Activated CD4-positive, alpha-beta memory T cell treated with anti-CD3 and anti-CD28 coated beads, Interleukin-2, amount 10 ng/mL, durations not matched to agents 7 days and 5 days (primary cell): ENCODE measurements around the gene HOXD10. TPM values are rescaled to one million over a fixed set of nuclear protein-coding genes. Genes with fewer than 3 reads are reported as not detected.

Source experiments
- CTCF ChIA-PET: fragments of 350-600 bp; sonication (Branson Sonifier 250); formaldehyde crosslinking; loops from one replicate; lab custom pipeline; 2021; ENCODE audit warnings: antibody characterized with exemption, inconsistent platforms; lab: Charles Lee
- POLR2A ChIA-PET: fragments of 350-600 bp; sonication (Branson Sonifier 250); formaldehyde crosslinking; loops from one replicate; lab custom pipeline; 2021; ENCODE audit warnings: antibody characterized with exemption; lab: Charles Lee
- DNase-seq: peaks from one replicate; pipeline ENCODE4 v3.0.0-alpha.2; 2020
- H3K27ac Mint-ChIP-seq: one replicate; pipeline ENCODE4 v1.8.0; 2021; ENCODE audit warnings: mild to moderate bottlenecking, mixed read lengths
- H3K27me3 Mint-ChIP-seq: one replicate; pipeline ENCODE4 v1.8.0; 2021; ENCODE audit warnings: mixed read lengths
- H3K36me3 Mint-ChIP-seq: one replicate; pipeline ENCODE4 v1.8.0; 2021; ENCODE audit warnings: low read depth, mixed read lengths
- H3K4me1 Mint-ChIP-seq: one replicate; pipeline ENCODE4 v1.8.0; 2021; ENCODE audit warnings: mixed read lengths
- H3K4me3 Mint-ChIP-seq: one replicate; pipeline ENCODE4 v1.8.0; 2021; ENCODE audit warnings: mild to moderate bottlenecking, mixed read lengths
- H3K9me3 Mint-ChIP-seq: one replicate; pipeline ENCODE4 v1.8.0; 2021; ENCODE audit warnings: mixed read lengths
- total RNA-seq, 2 experiments: library from RNA; stranded (reverse); gene quantifications; one replicate each; pipeline ENCODE4 v1.2.3, GENCODE V29; 2021

HOXD10 gene
- total RNA-seq, 2 experiments from 2014 or later = not detected

DNA sequence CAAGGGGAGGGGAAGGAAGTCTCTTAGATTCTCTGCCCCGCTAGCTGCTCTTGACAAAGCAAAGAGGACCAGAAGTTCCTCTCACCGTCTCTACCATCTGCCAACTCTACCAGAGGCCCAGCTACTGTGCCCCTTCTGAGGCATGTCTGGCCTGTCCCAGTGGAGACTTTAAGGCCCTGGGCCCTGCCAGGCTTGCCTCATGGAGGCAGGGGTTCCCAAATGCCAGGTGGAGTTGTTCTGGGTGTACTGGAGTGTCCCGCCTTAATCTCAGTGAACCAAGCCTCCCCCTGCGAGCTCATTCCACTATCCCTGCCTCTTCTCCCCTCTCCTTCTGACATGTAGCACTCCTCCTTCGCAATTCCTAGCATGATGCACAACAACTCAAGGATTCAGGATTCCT lies 14.7 kb upstream of the HOXD10 start:
- no peak for DNase-seq
- Mint-ChIP-seq H3K27me3 (peaks cover 92% of the 10 kb centered on the region), H3K36me3 (peaks cover 5% of the 10 kb centered on the region), H3K4me1 (peaks cover 14% of the 10 kb centered on the region), H3K4me3 (no peak overlapping the region), H3K27ac (no peak overlapping the region), H3K9me3 (no peaks in the 10 kb centered on the region)
- ChIA-PET CTCF (interaction anchor here (1.0 kb wide), 1 partner anchor 38 kb away, joined by 3 read pairs; no protein-coding TSS in a partner anchor), POLR2A (no interaction called here)

DNA sequence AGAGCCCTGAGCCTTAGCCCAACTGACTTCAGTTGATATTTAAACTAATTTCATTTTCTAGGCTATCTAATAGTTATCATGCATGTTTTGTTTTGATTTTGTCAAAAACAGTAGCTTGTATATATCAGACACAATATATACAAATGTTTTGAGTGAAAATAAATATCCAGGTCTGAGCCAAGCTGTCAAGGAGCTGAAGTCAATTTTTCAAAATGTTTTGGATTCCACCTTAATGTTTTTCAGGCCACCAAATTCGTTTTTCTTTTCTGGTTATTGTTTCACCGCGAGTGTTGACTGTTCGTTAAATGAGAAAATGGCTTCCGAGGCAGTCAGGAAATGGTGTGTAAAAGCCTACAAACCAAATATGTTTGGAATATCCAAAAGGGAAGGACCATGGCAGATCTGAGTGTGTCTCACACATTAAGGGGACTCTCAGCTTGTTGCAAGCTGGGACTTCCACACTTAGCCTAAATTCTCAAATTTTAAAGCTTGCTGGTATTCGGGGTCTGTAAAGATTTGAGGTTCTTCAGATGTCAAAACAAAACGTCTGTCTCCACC lies 14.2 kb upstream of the HOXD10 start:
- no peak for DNase-seq
- POLR2A ChIA-PET = no interaction called here
- H3K27me3 Mint-ChIP-seq = peaks cover 91% of the 10 kb centered on the region
- H3K36me3 Mint-ChIP-seq = peaks cover 5% of the 10 kb centered on the region
- no peak overlapping the region for H3K4me3 Mint-ChIP-seq
- H3K4me1 Mint-ChIP-seq = peaks cover 11% of the 10 kb centered on the region
- CTCF ChIA-PET = interaction anchor here (0.9 to 1.4 kb wide), 4 partner anchors 8 to 851 kb away, joined by 3 to 4 read pairs (median 4); no protein-coding TSS in a partner anchor
- no peaks in the 10 kb centered on the region for H3K9me3 Mint-ChIP-seq
- no peak overlapping the region for H3K27ac Mint-ChIP-seq

DNA sequence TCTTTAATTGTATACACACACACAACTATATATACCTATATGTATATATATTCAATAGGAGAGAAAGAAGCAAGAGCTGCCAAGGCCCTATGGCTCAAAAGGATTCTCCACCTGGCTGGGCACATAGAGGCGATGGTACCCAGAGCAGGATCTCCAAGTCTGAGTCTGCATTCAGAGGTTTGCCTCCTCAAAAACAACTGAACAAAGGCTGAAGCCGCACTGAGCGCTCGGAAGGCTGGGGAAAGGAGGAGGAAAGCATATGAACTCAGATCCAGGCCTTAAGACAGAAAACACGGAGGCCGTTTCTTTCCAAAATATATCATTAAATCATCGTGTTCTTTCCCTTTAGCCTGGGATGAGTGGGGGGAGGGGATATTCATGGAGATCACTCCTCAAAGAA lies 13.4 kb upstream of the HOXD10 start:
- Mint-ChIP-seq H3K36me3 (peaks cover 5% of the 10 kb centered on the region), H3K27ac (no peak overlapping the region), H3K27me3 (peaks cover 85% of the 10 kb centered on the region), H3K4me3 (no peak overlapping the region), H3K9me3 (no peaks in the 10 kb centered on the region), H3K4me1 (peaks cover 6% of the 10 kb centered on the region)
- no peak for DNase-seq
- CTCF ChIA-PET = interaction anchor here (0.9 to 1.4 kb wide), 3 partner anchors 8 to 852 kb away, joined by 4 read pairs; no protein-coding TSS in a partner anchor
- POLR2A ChIA-PET = no interaction called here

DNA sequence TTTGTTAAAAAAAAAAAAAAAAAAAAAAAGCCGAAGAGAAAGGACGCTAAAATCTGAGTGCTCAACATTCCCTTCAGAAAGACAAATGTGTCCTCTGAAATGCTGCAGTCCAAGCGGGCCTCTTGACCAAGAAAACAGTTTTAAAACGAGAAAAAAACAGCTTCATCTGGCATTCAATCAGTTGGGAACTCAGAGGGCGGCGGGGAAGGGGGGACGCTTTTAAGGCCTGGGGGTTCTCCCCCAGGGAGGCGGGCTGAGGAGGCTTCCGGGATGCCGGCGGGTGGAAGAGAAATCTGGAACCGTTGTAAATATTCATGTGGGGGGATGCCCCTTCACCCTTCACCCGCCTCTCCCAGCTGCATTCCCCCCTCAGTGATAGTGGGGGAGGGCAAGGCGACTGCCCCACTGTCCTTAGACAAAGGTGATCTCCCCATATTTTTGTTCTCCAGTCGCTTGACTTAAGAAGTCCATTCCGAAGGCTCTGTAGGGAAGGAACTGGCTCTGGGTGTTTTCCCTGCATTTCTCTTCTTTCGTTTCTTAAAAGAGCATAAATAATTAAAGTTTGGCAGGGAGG lies 12.7 kb upstream of the HOXD10 start:
- CTCF ChIA-PET = interaction anchor here (0.9 to 1.5 kb wide), 3 partner anchors 10 to 23 kb away, joined by 3 to 7 read pairs (median 4); no protein-coding TSS in a partner anchor
- H3K9me3 Mint-ChIP-seq = no peaks in the 10 kb centered on the region
- H3K27me3 Mint-ChIP-seq = peaks cover 83% of the 10 kb centered on the region
- peaks cover 6% of the 10 kb centered on the region for H3K4me1 Mint-ChIP-seq
- H3K27ac Mint-ChIP-seq = no peak overlapping the region
- H3K36me3 Mint-ChIP-seq = peaks cover 5% of the 10 kb centered on the region
- POLR2A ChIA-PET = no interaction called here
- no peak overlapping the region for H3K4me3 Mint-ChIP-seq
- DNase-seq = no peak

DNA sequence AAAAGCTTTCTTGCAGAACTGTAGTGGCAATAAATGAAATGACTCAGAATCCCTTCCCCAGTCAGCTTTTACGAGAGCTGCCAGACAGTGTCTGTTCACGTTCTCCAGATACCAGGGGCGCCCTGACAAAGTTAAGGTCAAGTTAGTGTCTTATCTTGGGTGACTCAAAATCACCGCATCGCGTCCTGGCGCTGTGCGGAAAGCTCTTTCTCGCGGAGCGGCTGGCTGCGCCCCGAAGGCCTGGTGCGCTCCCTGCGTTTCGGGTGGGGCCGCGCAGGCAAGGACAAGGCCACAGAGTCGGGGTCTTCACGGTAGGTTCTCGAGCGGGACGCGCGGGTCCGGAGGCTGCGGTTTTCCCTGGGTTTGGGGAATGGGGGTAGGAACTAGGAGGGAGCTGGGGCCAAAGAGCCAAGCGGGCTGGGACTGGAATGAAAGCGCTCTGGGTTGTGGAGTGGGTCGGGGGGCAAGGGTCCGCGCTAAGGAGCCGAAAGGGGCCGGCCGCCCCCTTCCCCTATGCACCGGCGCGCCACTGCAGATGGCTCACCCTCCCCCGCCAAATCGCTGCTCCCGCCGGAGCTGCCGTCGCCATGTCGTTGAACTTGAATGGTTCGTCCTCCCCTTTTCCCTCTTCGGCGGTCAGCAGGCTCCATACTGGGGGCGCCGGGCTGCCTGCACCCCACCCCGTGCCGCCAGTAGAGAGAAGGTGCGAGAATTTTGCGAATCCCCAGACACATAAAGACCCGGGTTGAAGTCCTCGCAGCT lies 12.1 kb upstream of the HOXD10 start:
- no peak for DNase-seq
- Mint-ChIP-seq H3K4me3 (no peak overlapping the region), H3K27ac (no peak overlapping the region), H3K27me3 (peaks cover 83% of the 10 kb centered on the region), H3K9me3 (no peaks in the 10 kb centered on the region), H3K36me3 (peaks cover 10% of the 10 kb centered on the region), H3K4me1 (peaks cover 6% of the 10 kb centered on the region)
- CTCF ChIA-PET = interaction anchor here (0.9 to 1.5 kb wide), 2 partner anchors 10 to 22 kb away, joined by 3 to 7 read pairs; no protein-coding TSS in a partner anchor
- POLR2A ChIA-PET = no interaction called here

DNA sequence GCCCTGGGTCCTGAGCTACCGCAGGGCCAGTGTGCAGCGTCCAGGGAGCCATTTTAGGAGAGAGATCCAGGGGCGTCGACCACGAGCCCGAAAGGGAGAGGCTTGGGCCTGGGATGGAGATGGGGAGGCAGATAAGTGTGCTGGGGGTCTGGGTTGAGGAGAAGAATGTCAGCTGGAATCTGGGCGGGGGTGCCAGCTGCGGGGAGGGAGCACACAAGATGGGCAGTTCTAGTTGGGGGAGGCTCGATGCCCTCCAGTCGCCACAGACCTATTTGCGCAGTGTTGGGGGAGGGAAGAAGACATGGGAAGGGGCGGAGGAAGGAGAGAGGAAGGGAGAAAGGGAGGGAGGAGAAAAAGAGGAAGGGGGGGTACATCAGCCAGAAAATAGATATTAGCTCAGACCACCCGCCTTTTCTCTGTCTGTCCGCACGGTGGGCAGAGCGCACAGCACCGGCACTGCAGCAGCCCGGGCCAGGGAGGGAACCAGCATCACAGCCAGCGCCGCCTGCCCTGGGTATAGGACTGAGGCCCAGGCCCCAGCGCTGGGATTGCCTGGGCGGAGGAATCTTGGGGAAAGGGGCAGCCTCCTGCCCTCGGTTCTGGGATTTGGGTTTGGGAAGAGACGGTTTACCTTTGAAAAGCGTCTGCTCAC lies 11.4 kb upstream of the HOXD10 start:
- Mint-ChIP-seq H3K27ac (no peak overlapping the region), H3K4me3 (no peak overlapping the region), H3K27me3 (peaks cover 86% of the 10 kb centered on the region), H3K36me3 (peaks cover 10% of the 10 kb centered on the region), H3K4me1 (peaks cover 6% of the 10 kb centered on the region), H3K9me3 (no peaks in the 10 kb centered on the region)
- ChIA-PET CTCF (interaction anchor here (0.9 to 1.5 kb wide), 2 partner anchors 11 to 22 kb away, joined by 3 to 7 read pairs; no protein-coding TSS in a partner anchor), POLR2A (no interaction called here)
- DNase-seq = no peak

DNA sequence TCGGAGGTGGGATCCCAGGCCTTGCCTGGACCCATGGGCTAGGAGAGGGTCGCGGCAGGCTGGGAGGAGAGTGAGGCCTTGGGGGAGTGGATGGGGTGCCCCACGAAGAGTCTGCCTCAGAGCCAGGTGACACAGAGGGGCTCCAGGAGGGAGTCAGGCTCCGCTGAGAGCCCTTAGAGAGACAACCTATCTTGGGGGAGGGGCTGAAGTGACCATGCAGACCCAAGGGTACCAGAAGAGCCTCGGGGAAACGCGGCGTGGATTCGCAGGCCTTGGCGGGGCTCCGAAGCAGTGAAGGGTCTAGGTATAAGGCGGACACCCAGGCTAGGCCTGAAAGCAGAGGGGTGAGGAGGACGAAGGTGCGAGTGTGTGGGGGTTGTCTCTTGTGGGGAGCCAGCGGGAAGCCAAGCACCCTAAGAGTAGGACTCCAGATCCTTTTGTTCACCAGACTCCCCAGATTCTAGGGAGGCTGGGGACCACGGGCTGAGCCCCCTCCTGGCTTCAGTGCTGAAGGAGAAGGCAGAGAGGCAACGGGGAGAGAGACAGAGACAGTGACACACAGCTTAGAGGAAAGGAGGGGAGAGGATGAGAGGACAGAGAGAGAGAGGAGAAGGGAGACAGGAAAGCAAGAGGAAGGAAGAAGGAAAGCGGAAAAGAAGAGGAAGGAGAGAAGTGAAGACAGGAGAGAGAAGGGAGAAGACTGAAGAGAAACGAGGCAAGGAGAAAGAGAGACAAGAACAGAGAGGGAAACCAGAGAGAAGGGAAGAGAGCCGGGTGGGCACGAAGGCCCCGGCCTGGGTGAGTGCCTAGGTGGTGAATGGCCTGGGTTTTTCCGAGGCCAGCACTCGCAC lies 10.6 kb upstream of the HOXD10 start:
- peaks cover 6% of the 10 kb centered on the region for H3K4me1 Mint-ChIP-seq
- peaks cover 10% of the 10 kb centered on the region for H3K36me3 Mint-ChIP-seq
- ChIA-PET POLR2A (no interaction called here), CTCF (no interaction called here)
- H3K9me3 Mint-ChIP-seq = no peaks in the 10 kb centered on the region
- peaks cover 86% of the 10 kb centered on the region for H3K27me3 Mint-ChIP-seq
- DNase-seq = no peak
- peak overlapping the region; percentile 55 for H3K27ac Mint-ChIP-seq
- peak overlapping the region; percentile 33 for H3K4me3 Mint-ChIP-seq

DNA sequence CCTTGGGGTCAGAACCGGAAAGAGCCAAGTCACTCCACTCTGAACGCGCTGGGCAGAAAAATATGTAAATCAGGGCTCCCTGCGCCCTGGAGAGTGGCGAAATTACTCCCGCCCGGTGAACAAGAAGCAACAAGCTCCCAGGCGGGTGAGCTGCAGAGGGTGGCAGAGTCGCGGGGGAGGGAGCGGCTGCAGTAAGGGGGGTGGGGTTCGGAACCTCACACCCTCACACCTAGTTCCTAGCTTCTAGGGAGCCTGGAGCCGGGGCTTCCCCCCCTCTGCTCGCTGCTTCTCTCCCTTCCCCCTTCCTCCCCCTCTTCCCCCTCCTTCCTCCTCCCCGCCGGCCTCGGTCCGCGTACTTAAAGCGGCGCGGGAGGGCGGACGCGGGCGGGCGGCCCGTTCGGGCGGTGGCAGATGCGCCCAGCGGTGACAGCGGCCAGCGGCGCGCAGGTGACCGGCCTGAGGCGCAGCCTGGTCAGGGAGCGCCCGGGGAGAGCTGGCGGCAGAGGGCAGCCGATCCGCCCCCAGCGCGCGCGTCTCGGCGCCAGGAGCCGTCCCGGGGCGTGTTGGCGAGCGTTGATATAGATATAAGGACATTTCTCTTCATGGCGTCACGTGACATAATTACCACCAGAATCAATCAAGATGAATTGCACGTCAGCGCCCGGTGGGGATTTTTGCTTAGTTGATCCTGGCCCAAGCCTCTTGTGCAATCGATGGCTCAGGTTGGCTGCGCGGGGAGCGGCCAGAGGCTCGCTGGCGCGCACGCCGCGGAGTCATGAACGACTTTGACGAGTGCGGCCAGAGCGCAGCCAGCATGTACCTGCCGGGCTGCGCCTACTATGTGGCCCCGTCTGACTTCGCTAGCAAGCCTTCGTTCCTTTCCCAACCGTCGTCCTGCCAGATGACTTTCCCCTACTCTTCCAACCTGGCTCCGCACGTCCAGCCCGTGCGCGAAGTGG lies 9.7 kb upstream of the HOXD10 start, which contains the start of gene HOXD11:
Gene HOXD11 (plus strand): TSS at position 700 of the 959 bp plus-strand sequence. CDS start 76 bp downstream, at position 776.
- POLR2A ChIA-PET = no interaction called here
- CTCF ChIA-PET = no interaction called here
- H3K36me3 Mint-ChIP-seq = peaks cover 10% of the 10 kb centered on the region
- H3K9me3 Mint-ChIP-seq = no peaks in the 10 kb centered on the region
- H3K27me3 Mint-ChIP-seq = peaks cover 86% of the 10 kb centered on the region
- no peak for DNase-seq
- peak within 1 kb of the TSS; percentile 33 for H3K4me3 Mint-ChIP-seq
- peak within 1 kb of the TSS; percentile 55 for H3K27ac Mint-ChIP-seq
- peaks cover 6% of the 10 kb centered on the region for H3K4me1 Mint-ChIP-seq

DNA sequence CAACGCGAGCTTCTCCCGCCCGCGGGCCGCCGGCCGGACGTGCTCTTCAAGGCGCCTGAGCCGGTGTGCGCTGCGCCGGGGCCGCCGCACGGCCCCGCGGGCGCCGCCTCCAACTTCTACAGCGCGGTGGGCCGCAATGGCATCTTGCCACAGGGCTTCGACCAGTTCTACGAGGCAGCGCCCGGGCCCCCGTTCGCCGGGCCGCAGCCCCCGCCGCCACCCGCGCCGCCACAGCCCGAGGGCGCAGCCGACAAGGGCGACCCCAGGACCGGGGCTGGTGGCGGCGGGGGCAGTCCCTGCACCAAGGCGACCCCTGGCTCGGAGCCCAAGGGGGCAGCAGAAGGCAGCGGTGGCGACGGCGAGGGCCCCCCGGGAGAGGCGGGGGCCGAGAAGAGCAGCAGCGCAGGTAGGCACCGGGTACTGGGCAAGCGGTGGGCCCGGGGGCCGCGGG lies 8.8 kb upstream of the HOXD10 start:
- Mint-ChIP-seq H3K4me3 (no peak overlapping the region), H3K36me3 (peaks cover 10% of the 10 kb centered on the region), H3K27ac (no peak overlapping the region), H3K9me3 (no peaks in the 10 kb centered on the region), H3K4me1 (peaks cover 6% of the 10 kb centered on the region), H3K27me3 (peaks cover 84% of the 10 kb centered on the region)
- CTCF ChIA-PET = no interaction called here
- no peak for DNase-seq
- POLR2A ChIA-PET = no interaction called here

DNA sequence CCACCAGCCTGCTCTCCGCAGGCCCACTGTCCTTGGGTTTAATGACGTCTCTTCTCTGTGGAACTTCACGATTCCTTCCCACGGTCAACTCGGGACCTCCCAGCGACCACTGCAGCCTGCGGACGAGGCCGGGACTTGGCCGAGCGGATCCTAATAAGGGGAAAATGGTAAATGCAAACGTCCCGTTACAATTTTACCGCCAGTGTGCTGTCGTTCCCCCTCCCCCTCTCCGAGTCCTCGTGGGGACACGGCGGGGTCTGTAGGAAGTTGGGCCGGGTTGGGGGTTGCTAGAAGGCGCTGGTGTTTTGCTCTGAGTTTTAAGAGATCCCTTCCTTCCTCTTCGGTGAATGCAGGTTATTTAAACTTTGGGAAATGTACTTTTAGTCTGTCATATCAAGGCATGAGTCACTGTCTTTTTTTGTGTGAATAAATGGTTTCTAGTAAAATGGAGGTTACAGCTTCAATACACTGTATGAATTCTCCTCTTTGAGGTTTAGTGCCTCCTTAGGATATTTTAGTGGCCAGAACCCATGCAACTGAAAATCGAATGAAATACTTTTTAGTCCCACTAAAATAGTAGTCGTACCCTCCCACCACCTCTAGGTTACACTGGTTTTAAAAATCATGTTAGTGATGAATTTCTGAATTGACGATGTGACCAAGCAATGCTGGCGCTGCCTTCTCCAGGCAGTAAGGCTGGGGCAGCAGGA lies 7.2 kb upstream of the HOXD10 start:
- DNase-seq = no peak
- POLR2A ChIA-PET = no interaction called here
- Mint-ChIP-seq H3K4me1 (peaks cover 6% of the 10 kb centered on the region), H3K4me3 (no peak overlapping the region), H3K27ac (no peak overlapping the region), H3K27me3 (peaks cover 85% of the 10 kb centered on the region), H3K36me3 (peaks cover 16% of the 10 kb centered on the region), H3K9me3 (no peaks in the 10 kb centered on the region)
- CTCF ChIA-PET = interaction anchor here (0.7 to 2.3 kb wide), 3 partner anchors 18 to 20 kb away, joined by 3 to 8 read pairs (median 3); no protein-coding TSS in a partner anchor

DNA sequence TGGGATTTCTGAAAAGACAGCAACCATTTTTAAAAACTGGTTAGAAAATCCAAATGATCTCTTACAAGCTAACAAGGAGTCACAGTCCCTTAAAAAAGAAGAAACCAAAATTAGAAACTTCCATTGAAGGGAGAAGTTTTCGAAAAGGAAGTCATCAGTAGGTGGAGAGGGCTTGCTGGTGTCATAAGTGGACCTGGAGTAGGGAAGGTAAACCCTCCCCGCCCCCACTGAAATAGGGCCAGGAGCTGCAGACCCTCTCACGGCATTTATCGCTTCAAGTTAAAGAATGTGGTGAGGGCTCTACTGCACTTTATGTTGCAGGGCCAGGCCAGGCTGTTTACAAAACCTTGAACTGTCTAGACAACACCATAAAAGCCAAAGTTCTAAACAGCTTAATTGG lies 6.6 kb upstream of the HOXD10 start:
- no peak for DNase-seq
- no peaks in the 10 kb centered on the region for H3K9me3 Mint-ChIP-seq
- ChIA-PET POLR2A (no interaction called here), CTCF (interaction anchor here (0.6 to 2.3 kb wide), 5 partner anchors 11 to 345 kb away, joined by 3 to 9 read pairs (median 3); no protein-coding TSS in a partner anchor)
- H3K36me3 Mint-ChIP-seq = peaks cover 16% of the 10 kb centered on the region
- peaks cover 84% of the 10 kb centered on the region for H3K27me3 Mint-ChIP-seq
- no peak overlapping the region for H3K27ac Mint-ChIP-seq
- H3K4me1 Mint-ChIP-seq = peaks cover 6% of the 10 kb centered on the region
- H3K4me3 Mint-ChIP-seq = no peak overlapping the region
